H1 (cell line): Measurements from ENCODE around the gene IL2RG. TPM values are rescaled to one million over a fixed set of nuclear protein-coding genes. Genes with fewer than 3 reads are reported as not detected.

Experiments
- CHD7 ChIP-seq: fragments of 300-600 bp; sonication (generic); IDR thresholded peaks from 2 replicates; pipeline ENCODE4 v1.7.1; 2012; ENCODE audit warnings: low read length, moderate library complexity, mild to moderate bottlenecking, inconsistent platforms; ENCODE audit not compliant: insufficient replicate concordance
- CTBP2 ChIP-seq: IDR thresholded peaks from 2 replicates; pipeline ENCODE4 v1.7.0; 2011; ENCODE audit warnings: borderline replicate concordance, mild to moderate bottlenecking, moderate library complexity, mixed read lengths, low read length; ENCODE audit not compliant: insufficient read depth, insufficient read length
- EP300 ChIP-seq, 2 experiments: IDR thresholded peaks; 1 replicate in 1 of 2; 2 replicates in 1 of 2; pipeline ENCODE4 v1.6.1; 2011 to 2012; ENCODE audit warnings: low read depth in 2 of 2, low read length in 2 of 2, mild to moderate bottlenecking in 2 of 2, borderline replicate concordance in 1 of 2, inconsistent platforms in 1 of 2, moderate library complexity in 1 of 2
- KDM5A ChIP-seq: fragments of 200-600 bp; IDR thresholded peaks from 2 replicates; pipeline ENCODE4 v1.7.1; 2012; ENCODE audit warnings: mild to moderate bottlenecking, low read length, inconsistent platforms, mixed read lengths
- MAX ChIP-seq: IDR thresholded peaks from 2 replicates; pipeline ENCODE4 v1.6.1; 2012; ENCODE audit warnings: inconsistent platforms
- NANOG ChIP-seq: IDR thresholded peaks from 2 replicates; pipeline ENCODE4 v1.6.1; 2011; ENCODE audit warnings: low read length, low read depth, mild to moderate bottlenecking, inconsistent platforms; ENCODE audit not compliant: insufficient read depth, poor library complexity, severe bottlenecking
- TEAD4 ChIP-seq: IDR thresholded peaks from 2 replicates; pipeline ENCODE4 v1.6.1; 2012; ENCODE audit warnings: low read depth, low read length, inconsistent platforms, mixed read lengths
- ZNF274 ChIP-seq: IDR thresholded peaks from 2 replicates; pipeline ENCODE4 v1.7.0; 2012; ENCODE audit warnings: low read length, borderline replicate concordance; ENCODE audit errors: extremely low read depth
- polyA plus RNA-seq, 7 experiments: library from polyadenylated mRNA; depleted of rRNA in 3 of 7; stranded (reverse) in 5 of 7; unstranded in 2 of 7; fragments of >200 nt in 5 of 7; fragments of 200-250 nt in 2 of 7; gene quantifications; 1 replicate in 5 of 7; 2 replicates in 1 of 7; 4 replicates in 1 of 7; pipeline versions ENCODE4 v1.2.1 to v1.2.3, GENCODE V29; 2011 to 2013; ENCODE audit warnings: missing spikeins in 2 of 7, mixed read lengths in 2 of 7
- total RNA-seq: library from RNA; stranded (reverse); fragmentation: NEBNext Ultra II Directional; extraction: Animal tissue kit (Norgen Biotek cat#: 25700); gene quantifications from 2 replicates; pipeline ENCODE4 v1.2.1, GENCODE V29; 2021

The IL2RG gene
- total and polyA plus RNA-seq, 2 of the 8 experiments (the other 6 are each of a cell fraction or from before 2014, with no cell fraction given), result not detected

DNA sequence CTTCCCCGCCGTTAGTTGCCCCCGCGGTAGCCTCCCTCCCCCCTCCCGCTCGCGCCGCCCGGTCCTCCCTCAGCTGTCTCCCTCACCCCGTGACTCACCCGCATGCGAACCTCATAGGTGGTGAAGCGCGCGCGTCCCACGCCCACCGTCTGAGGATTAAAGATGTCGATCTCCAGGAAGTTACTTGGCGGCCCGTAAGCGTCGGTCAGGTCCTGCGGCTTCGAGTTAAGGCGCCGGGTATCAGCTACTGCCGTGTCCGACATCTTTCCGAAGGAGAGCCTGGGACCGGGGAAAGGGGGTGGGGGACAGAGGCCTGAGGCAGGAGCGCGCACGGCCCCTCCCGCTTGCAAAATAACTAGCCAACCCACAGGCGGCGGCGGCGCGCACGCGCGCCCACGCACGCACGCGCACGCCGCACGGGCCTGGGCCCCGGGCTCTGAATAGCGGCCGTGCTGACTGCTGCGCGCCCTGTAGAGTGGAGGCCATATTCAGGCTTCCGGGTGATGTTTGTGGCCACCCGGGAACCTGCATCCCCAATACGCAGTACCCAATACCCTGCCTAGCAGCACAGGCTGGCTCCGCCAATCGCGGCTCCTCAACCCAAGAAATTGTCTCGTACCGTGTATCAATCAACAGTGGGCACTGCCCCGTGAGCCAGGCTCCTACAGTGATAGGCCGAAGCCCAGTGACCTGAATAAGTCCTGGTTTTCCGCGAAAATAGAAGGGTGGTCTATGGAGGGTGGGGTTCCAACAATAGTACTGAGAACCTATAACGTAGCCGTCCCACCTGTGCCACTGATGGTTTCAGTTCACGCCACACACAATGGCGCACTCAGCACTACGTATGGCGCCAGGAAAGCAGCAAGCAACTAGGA, 43.1 kb downstream of the IL2RG start, which contains the start of gene SNX12 (continued):
- TF ChIP-seq CHD7 (no peak), CTBP2 (no peak), TEAD4 (no peak), EP300 (IDR thresholded peaks at IDR 0.05; ENCODE audit: borderline replicate concordance in 1 of 2, low read depth in 2 of 2, low read length in 2 of 2) (no peak), KDM5A (no peak; the same call in 1 of the 2 replicates), MAX (peak; percentile 6; the same call in 1 of the 2 replicates), NANOG (no peak), ZNF274 (no peak)
